Mesenchymal stem cell (in vitro differentiated cells and primary cell): Measurements from ENCODE around the gene IGF1R.

Experiments
- DNase-seq: peaks from one replicate; pipeline ENCODE4 v3.0.0-alpha.2; 2013
- H2AFZ ChIP-seq: one replicate; pipeline ENCODE4 v1.6.1; 2013; ENCODE audit warnings: low read depth, mild to moderate bottlenecking, control low read depth, inconsistent platforms, low read length, moderate library complexity
- H2AK5ac ChIP-seq: 2 replicates; pipeline ENCODE4 v1.6.1; 2013; ENCODE audit warnings: low read length, moderate library complexity, mild to moderate bottlenecking, inconsistent platforms; ENCODE audit not compliant: severe bottlenecking
- H2BK120ac ChIP-seq: one replicate; pipeline ENCODE4 v1.6.1; 2013; ENCODE audit warnings: low read depth, mild to moderate bottlenecking, inconsistent platforms, low read length, moderate library complexity
- H2BK12ac ChIP-seq, 2 experiments: one replicate each; pipeline ENCODE4 v1.6.1; 2013; ENCODE audit warnings: inconsistent platforms in 2 of 2, low read length in 2 of 2, mild to moderate bottlenecking in 2 of 2, moderate library complexity in 2 of 2, control low read depth in 1 of 2
- H2BK15ac ChIP-seq: one replicate; pipeline ENCODE4 v1.6.1; 2013; ENCODE audit warnings: mild to moderate bottlenecking, low read depth, inconsistent platforms; ENCODE audit not compliant: poor library complexity, severe bottlenecking
- H2BK5ac ChIP-seq: 2 replicates; pipeline ENCODE4 v1.6.1; 2013; ENCODE audit warnings: low read depth, mild to moderate bottlenecking, low read length, control low read depth, inconsistent platforms; ENCODE audit not compliant: poor library complexity, severe bottlenecking
- H3K14ac ChIP-seq, 2 experiments: one replicate each; pipeline ENCODE4 v1.6.1; 2013; ENCODE audit warnings: inconsistent platforms in 2 of 2, low read length in 2 of 2, control low read depth in 1 of 2, mild to moderate bottlenecking in 1 of 2, moderate library complexity in 1 of 2
- H3K18ac ChIP-seq, 2 experiments: one replicate each; pipeline ENCODE4 v1.6.1; 2013; ENCODE audit warnings: inconsistent platforms in 2 of 2, low read length in 2 of 2, control low read depth in 1 of 2, low read depth in 1 of 2, mild to moderate bottlenecking in 1 of 2
- H3K23ac ChIP-seq, 2 experiments: one replicate each; pipeline ENCODE4 v1.6.1; 2013; ENCODE audit warnings: inconsistent platforms in 2 of 2, low read length in 2 of 2, mild to moderate bottlenecking in 2 of 2, moderate library complexity in 2 of 2, control low read depth in 1 of 2
- H3K27ac ChIP-seq: 2 replicates; pipeline ENCODE4 v1.5.1; 2013; ENCODE audit warnings: mild to moderate bottlenecking, moderate library complexity, low read length, control low read depth, inconsistent platforms; ENCODE audit not compliant: poor library complexity, severe bottlenecking
- H3K27me3 ChIP-seq, 2 experiments: 2 replicates each; pipeline versions ENCODE4 v1.6.1 to v1.7.0; 2013; ENCODE audit warnings: low read length in 2 of 2, mild to moderate bottlenecking in 2 of 2, moderate library complexity in 2 of 2, control low read depth in 1 of 2, inconsistent platforms in 1 of 2; ENCODE audit not compliant: control insufficient read depth in 1 of 2, insufficient read depth in 1 of 2
- H3K36me3 ChIP-seq, 2 experiments: 2 replicates each; pipeline versions ENCODE4 v1.6.1 to v1.7.0; 2013; ENCODE audit warnings: low read length in 2 of 2, control low read depth in 1 of 2, inconsistent platforms in 1 of 2, low read depth in 1 of 2, mild to moderate bottlenecking in 1 of 2; ENCODE audit not compliant: insufficient read depth in 2 of 2, control insufficient read depth in 1 of 2
- H3K4ac ChIP-seq, 2 experiments: one replicate each; pipeline ENCODE4 v1.6.1; 2013; ENCODE audit warnings: inconsistent platforms in 2 of 2, low read length in 2 of 2, mild to moderate bottlenecking in 2 of 2, moderate library complexity in 2 of 2, control low read depth in 1 of 2, low read depth in 1 of 2
- H3K4me1 ChIP-seq: 2 replicates; pipeline ENCODE4 v1.6.1; 2013; ENCODE audit warnings: low read depth, low read length, control low read depth; ENCODE audit not compliant: control insufficient read depth, insufficient read depth
- H3K4me2 ChIP-seq: 2 replicates; pipeline ENCODE4 v1.6.1; 2013; ENCODE audit warnings: low read length, mild to moderate bottlenecking, inconsistent platforms; ENCODE audit not compliant: poor library complexity, severe bottlenecking
- H3K4me3 ChIP-seq, 2 experiments: 2 replicates each; pipeline versions ENCODE4 v1.5.1 to v1.7.0; 2013; ENCODE audit warnings: low read length in 2 of 2, mild to moderate bottlenecking in 2 of 2, control low read depth in 1 of 2, low read depth in 1 of 2; ENCODE audit not compliant: insufficient read depth in 1 of 2
- H3K79me1 ChIP-seq: replicated peaks from 2 replicates; pipeline ENCODE4 v1.6.1; 2013; ENCODE audit warnings: mild to moderate bottlenecking, control low read depth, low read length, inconsistent platforms; ENCODE audit not compliant: poor library complexity, severe bottlenecking
- H3K9ac ChIP-seq: 2 replicates; pipeline ENCODE4 v1.7.0; 2013; ENCODE audit warnings: mild to moderate bottlenecking, low read length, moderate library complexity
- H3K9me3 ChIP-seq: 2 replicates; pipeline ENCODE4 v1.7.0; 2013; ENCODE audit warnings: mild to moderate bottlenecking, low read length; ENCODE audit not compliant: control insufficient read depth
- H4K8ac ChIP-seq: one replicate; pipeline ENCODE4 v1.6.1; 2013; ENCODE audit warnings: inconsistent platforms, mild to moderate bottlenecking, low read length, moderate library complexity
- H4K91ac ChIP-seq: one replicate; pipeline ENCODE4 v1.6.1; 2013; ENCODE audit warnings: mild to moderate bottlenecking, low read length, inconsistent platforms
- WGBS: methylation state at CpG from one replicate; pipeline ENCODE4 v1.1.7; 2013; ENCODE audit warnings: mixed read lengths; 5-methylcytosine and 5-hydroxymethylcytosine counted together

The IGF1R gene

GRCh38 chr15:98698792-98699191 lies 50.5 kb downstream of the IGF1R start:
- Histone ChIP-seq H2BK12ac (no peak overlapping the region), H4K91ac (peak overlapping the region; percentile 36), H3K4me1 (peaks cover 12% of the 10 kb centered on the region), H3K79me1 (peaks cover 38% of the 10 kb centered on the region), H3K23ac (peak overlapping the region in 1 of 2 experiments; percentile 23), H3K9ac (no peak overlapping the region), H3K4ac (no peak overlapping the region), H3K9me3 (no peaks in the 10 kb centered on the region), H2AFZ (no peak overlapping the region), H3K14ac (peak overlapping the region in 1 of 2 experiments; percentile 72), H2AK5ac (no peak overlapping the region), H2BK120ac (no peak overlapping the region), H3K27me3 (no peaks in the 10 kb centered on the region), H2BK15ac (no peak overlapping the region), H3K4me3 (no peak overlapping the region), H4K8ac (no peak overlapping the region), H3K36me3 (no peaks in the 10 kb centered on the region), H2BK5ac (no peak overlapping the region), H3K27ac (no peak overlapping the region), H3K4me2 (no peak overlapping the region), H3K18ac (no peak overlapping the region)
- no peak for DNase-seq
- WGBS, result 91% methylated on average over 2 of the region's 2 CpGs

- no peak overlapping the region for H2AK5ac ChIP-seq
- peak overlapping the region in 1 of 2 experiments; percentile 34 for H2BK12ac ChIP-seq
- no peak overlapping the region for H3K9ac ChIP-seq
- no peak overlapping the region for H3K27ac ChIP-seq
- peaks cover 12% of the 10 kb centered on the region for H3K4me1 ChIP-seq
- H4K91ac ChIP-seq, result no peak overlapping the region
- no peak overlapping the region for H3K23ac ChIP-seq
- H3K4me2 ChIP-seq, result no peak overlapping the region
- no peaks in the 10 kb centered on the region for H3K36me3 ChIP-seq
- H2BK15ac ChIP-seq, result no peak overlapping the region
- peaks cover 39% of the 10 kb centered on the region for H3K79me1 ChIP-seq
- H2AFZ ChIP-seq, result no peak overlapping the region
- H3K14ac ChIP-seq, result no peak overlapping the region
- 70% methylated on average over 8 of the region's 11 CpGs for WGBS
- no peak overlapping the region for H2BK5ac ChIP-seq
- H4K8ac ChIP-seq, result no peak overlapping the region
- no peak overlapping the region for H3K4ac ChIP-seq
- no peak overlapping the region for H3K18ac ChIP-seq
- H3K9me3 ChIP-seq, result no peaks in the 10 kb centered on the region
- H3K4me3 ChIP-seq, result no peak overlapping the region
- no peak for DNase-seq
- H3K27me3 ChIP-seq, result no peaks in the 10 kb centered on the region
- H2BK120ac ChIP-seq, result no peak overlapping the region
These were observed 51.5 kb downstream of the IGF1R start for GRCh38 chr15:98699591-98700424.

- H3K18ac ChIP-seq, result no peak overlapping the region
- no peak overlapping the region for H3K14ac ChIP-seq
- no peak overlapping the region for H3K4ac ChIP-seq
- no peak overlapping the region for H4K91ac ChIP-seq
- H2BK15ac ChIP-seq, result no peak overlapping the region
- H3K27me3 ChIP-seq, result no peaks in the 10 kb centered on the region
- H2BK5ac ChIP-seq, result no peak overlapping the region
- no peak overlapping the region for H3K9ac ChIP-seq
- no peak overlapping the region for H2BK120ac ChIP-seq
- no peak overlapping the region for H3K4me3 ChIP-seq
- WGBS, result 76% methylated on average over 6 of the region's 6 CpGs
- no peak overlapping the region for H3K4me2 ChIP-seq
- H3K9me3 ChIP-seq, result no peaks in the 10 kb centered on the region
- no peak overlapping the region for H4K8ac ChIP-seq
- no peak overlapping the region for H3K23ac ChIP-seq
- H2BK12ac ChIP-seq, result no peak overlapping the region
- no peak overlapping the region for H2AK5ac ChIP-seq
- no peak for DNase-seq
- H3K4me1 ChIP-seq, result peaks cover 11% of the 10 kb centered on the region
- H3K79me1 ChIP-seq, result peaks cover 36% of the 10 kb centered on the region
- H2AFZ ChIP-seq, result no peak overlapping the region
- H3K27ac ChIP-seq, result no peak overlapping the region
- no peaks in the 10 kb centered on the region for H3K36me3 ChIP-seq
These were observed 52.2 kb downstream of the IGF1R start for GRCh38 chr15:98700519-98700918.

GRCh38 chr15:98703126-98703685 lies 54.9 kb downstream of the IGF1R start:
- Histone ChIP-seq H3K23ac (no peak overlapping the region), H3K4me1 (peaks cover 8% of the 10 kb centered on the region), H3K79me1 (peaks cover 42% of the 10 kb centered on the region), H3K4ac (no peak overlapping the region), H3K27me3 (no peaks in the 10 kb centered on the region), H3K18ac (no peak overlapping the region), H3K36me3 (peaks cover 9% of the 10 kb centered on the region in 2 experiments), H3K9ac (peak overlapping the region; percentile 8), H2AFZ (no peak overlapping the region), H3K14ac (no peak overlapping the region), H4K91ac (no peak overlapping the region), H3K4me2 (no peak overlapping the region), H2BK120ac (no peak overlapping the region), H3K4me3 (no peak overlapping the region), H2BK12ac (peak overlapping the region in 1 of 2 experiments; percentile 6), H3K9me3 (no peaks in the 10 kb centered on the region), H2BK15ac (no peak overlapping the region), H2AK5ac (no peak overlapping the region), H4K8ac (no peak overlapping the region), H3K27ac (no peak overlapping the region), H2BK5ac (no peak overlapping the region)
- 54% methylated on average over 6 of the region's 6 CpGs for WGBS
- no peak for DNase-seq
